H54 (cell line): Measurements from ENCODE around the gene PPIL4.
A peak's percentile ranks its signal among the peaks of the same experiment; 100 is the strongest.
"Not testable (repeated sequence)": the region's sequence is repeated elsewhere in the genome, so short reads cannot be mapped to it uniquely, and the experiment has no call there.

Experiments
- DNase-seq: peaks from one replicate; pipeline ENCODE4 v3.0.0; 2011; ENCODE audit warnings: low spot score, mixed read lengths; ENCODE audit not compliant: insufficient read length
- FAIRE-seq: peaks from 3 replicates; lab custom pipeline; 2011; peaks lifted over from hg19 to GRCh38; lab: Jason Lieb, UNC
- POLR2A ChIP-seq: IDR thresholded peaks from 2 replicates; pipeline ENCODE4 v1.6.1; 2011; ENCODE audit warnings: low read depth, mild to moderate bottlenecking, low read length

PPIL4 gene

DNA sequence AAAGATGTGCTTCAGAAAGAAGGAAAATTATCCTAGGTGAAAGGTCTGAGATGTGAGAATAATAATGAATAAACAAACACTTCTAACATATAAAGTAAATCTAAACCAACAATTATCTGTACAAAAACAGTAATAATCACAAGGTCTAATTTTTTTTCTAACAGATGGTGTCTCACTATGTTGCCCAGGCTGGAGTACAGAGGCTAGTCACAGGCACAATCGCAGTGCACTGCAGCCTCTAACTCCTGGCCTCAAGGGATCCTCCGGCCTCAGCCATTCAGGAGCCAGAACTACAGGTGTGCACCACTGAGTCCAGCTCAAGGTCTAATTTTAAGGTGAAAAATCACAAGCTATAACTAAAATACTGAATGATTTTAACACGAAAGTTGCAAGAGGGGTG lies 44.1 kb downstream of the PPIL4 start:
- no peak for DNase-seq
- FAIRE-seq, result no peak
- TF ChIP-seq POLR2A, result no peak

DNA sequence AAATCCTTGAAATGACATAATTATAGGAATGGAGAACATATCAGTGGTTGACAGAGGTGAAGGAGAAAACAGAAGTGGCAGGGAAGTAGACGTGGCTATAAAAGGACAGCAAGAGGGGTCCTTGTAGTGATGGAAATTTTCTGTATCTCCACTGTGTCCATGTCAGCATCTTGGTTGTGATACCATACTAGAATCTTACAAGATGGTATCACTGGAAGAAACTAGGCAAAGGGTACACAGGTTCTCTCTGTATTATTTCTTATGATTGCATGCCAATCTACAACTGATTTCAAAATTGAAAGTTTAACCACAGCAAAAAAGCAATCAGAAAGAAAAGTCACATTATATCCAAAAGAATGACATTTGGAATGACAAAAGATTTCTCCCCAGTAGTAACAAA lies 44.6 kb downstream of the PPIL4 start:
- FAIRE-seq (no peak), DNase-seq (no peak)
- no peak for TF ChIP-seq POLR2A

DNA sequence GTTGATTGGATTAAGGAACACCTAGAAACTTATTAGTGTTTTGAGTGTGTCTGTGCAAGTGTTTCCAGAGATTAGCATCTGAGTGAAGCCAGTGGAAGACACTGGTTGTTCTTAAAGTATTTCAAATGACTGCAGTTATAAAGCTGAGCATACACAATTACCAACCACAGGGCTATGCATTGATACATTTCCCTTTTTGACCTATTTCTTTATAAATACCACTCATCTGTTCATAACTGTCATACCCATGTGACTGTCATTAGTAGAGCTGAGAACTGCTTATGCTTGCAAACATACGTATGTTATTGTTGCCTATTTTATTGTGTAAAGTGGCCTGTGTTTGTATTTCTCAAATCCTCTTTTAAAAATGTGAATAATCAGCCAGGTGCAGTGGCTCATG lies 45.7 kb downstream of the PPIL4 start:
- no peak for TF ChIP-seq POLR2A
- FAIRE-seq (no peak), DNase-seq (no peak)

DNA sequence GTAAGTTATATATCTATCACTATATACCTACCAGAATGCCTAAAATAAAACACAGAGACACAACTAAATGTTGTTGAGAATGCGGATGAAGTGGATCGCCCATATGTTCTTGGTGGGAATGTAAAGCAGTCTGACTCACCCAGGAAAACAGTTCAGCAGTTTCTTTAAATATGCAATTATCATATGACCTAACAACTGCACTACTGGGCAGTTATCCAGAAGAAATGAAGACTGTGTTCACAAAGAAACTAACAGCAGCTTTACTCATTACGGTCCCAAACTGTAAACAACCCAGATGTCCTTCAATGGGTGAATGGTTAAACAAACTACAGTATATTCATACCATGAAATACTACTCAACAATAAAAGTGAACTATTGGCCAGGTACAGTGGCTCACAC lies 46.8 kb downstream of the PPIL4 start:
- FAIRE-seq (peak; percentile 43), DNase-seq (no peak)
- TF ChIP-seq POLR2A, result no peak

DNA sequence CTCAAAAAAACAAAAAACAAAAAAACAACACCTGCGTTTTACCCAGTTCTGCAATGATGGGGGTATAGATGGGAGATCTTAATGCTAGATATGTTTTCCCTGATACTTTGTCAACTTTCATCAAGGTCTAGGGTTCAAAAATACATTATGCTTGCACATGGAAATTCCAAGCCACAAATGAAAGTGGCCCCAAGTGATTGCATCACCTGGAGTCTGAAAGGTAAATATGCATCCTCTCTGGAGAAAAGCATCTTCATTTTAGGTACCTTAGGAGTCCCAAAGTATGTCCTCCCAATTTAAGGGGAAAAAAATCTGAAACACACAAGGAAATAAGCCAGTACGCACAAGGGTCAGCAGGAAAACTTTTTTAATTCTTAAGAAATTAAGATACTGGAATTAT lies 48.5 kb downstream of the PPIL4 start:
- FAIRE-seq (no peak), DNase-seq (no peak)
- TF ChIP-seq POLR2A, result no peak

DNA sequence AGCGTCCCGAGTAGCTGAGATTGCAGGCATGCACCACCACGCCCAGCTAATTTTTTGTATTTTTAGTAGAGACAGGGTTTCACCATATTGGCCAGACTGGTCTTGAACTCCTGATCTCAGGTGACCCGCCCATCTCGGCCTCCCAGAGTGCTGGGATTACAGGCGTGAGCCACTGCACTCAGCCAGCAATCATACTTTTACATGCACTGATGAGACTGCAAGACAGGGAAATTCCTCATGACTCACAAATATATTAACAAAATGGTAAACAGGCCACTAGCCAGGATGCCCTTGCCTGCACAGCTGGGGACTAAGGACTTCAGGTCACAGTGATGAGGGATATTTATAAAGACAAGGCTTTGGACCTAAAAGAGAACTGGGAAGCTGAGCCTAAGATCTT lies 49.2 kb downstream of the PPIL4 start:
- peak; percentile 48 for FAIRE-seq
- not testable (repeated sequence) for DNase-seq

DNA sequence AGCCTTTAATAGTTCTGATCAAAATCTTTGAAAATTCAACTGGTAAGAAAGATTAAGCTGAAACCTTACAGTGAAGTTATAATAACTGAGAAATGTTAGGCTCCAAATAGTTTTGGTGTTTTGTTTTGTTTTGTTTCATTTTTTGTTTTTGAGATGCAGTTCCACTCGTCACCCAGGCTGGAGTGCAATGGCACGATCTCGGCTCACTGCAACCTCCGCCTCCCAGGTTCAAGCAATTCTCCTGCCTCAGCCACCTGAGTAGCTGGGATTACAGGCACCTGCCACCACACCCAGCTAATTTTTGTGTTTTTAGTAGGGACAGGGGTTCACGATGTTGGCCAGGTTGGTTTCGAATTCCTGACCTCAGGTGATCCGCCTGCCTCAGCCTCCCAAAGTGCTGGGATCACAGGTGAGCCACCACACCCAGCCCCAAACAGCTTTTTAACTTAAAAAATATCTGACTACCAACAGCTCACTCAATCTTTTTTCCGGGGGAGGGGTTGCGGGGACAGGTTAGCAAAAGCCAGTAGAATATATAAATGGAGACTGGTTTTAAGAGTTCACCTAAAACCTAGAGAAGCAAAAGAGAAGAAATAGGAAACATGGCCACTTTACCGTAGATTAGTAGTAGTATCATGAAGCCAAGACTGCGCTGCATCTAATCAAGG lies 50.4 kb downstream of the PPIL4 start:
- not testable (repeated sequence) for DNase-seq, FAIRE-seq

DNA sequence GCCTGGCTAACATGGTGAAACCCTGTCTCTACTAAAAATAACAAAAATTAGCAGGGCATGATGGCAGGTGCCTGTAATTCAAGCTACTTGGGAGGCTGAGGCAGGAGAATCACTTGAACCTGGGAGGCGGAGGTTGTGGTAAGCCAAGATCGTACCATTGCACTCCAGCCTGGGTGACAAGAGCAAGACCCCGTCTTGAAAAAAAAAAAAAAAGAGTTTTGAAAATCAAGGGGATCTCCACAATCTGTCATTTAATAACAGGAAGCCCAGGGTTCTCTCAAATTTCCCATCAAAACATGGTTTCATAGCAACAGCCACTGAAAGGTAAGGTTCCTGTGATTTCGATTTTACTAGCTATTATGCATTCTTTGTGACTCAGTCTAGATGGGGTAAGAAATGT lies 51.0 kb downstream of the PPIL4 start:
- DNase-seq, FAIRE-seq: not testable (repeated sequence)

DNA sequence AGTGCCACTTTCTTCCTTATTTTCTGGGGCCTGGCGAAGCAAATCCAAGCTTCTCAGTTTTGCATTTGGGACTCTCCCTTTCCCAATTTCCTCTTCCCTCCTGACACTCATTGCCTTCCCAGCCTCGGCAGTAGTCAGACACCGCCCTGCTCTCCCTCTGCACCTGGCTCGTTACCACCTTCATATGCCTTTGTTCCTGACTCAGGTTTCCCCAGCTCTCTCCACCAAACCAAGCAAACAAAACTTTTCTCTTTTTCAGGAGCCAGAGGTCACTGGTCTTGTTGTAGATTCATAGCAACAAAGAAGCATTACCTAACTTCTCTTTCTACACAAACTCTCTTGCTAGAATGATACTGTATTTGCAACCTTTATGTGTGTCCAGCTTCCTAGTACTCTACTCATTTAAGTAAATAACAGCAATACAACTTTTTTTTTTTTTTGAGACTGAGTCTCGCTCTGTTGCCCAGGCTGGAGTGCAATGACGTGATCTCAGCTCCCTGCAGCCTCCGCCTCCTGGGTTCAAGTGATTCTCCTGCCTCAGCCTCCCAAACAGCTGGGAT lies 52.0 kb downstream of the PPIL4 start:
- DNase-seq, result no peak
- FAIRE-seq, result no peak
- no peak for TF ChIP-seq POLR2A

DNA sequence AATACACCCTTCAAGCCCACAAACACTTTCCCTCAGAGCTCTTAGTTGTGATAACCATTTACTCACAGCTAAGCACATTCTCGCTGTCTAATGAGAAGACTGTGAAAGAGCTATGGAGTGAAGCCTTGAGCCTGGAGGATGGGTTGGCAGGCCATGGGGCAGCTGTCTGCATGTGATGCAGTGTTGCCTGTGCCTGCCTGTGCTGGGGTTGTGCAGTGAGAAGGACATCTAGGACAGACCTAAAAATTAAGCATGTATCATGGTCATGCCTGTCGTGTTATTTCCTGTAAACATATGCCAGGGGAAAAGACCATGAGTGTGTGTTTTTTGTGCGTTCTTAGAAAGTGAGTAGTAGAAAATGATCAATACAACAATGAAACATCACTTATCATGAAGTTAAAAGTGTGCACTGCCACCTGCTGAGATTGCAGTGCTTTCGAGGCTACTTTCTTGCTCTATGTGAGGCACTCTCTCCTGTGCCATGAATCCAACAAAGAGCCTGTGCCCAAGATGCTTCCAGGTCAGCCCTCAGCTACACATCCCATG lies 53.0 kb downstream of the PPIL4 start:
- TF ChIP-seq POLR2A, result no peak
- DNase-seq, result no peak
- FAIRE-seq, result no peak

DNA sequence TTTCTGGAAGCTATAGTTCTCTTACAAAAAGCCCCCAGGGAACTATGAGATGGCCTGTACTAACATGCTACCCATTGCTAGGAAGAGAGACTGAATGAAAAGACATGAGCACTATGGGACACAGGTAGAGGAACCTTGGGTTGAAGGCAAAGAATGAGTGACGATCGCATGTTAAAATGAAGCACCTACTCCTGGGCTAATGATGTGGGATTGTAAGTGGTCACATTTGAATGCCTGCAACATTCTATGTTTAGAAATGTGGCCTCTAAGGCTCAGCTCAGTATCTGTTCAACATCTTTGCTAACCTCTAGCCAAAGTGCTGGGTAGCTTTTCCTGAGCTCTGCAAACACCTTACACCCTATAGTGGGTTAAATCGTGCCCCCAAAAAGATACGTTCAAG lies 55.9 kb downstream of the PPIL4 start:
- FAIRE-seq (no peak), DNase-seq (no peak)
- no peak for TF ChIP-seq POLR2A

DNA sequence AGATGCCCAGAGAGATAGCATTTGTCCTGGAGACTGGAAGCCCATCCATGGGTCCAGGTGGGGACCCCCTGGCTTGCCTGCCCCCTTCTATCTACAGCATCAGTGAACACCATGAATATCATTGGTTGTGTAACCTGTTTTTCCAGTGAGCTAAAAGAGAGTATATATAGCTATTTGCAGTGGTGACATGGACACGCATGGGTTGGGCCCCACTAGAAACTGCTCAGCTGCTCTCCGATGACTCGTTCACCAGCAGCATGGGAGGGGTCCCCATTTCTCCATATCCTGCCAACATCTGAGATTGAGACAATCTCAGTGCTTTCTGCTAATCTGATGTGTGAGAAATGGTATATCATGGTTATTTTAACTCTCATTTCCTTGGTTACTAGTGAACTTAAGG lies 57.0 kb downstream of the PPIL4 start:
- FAIRE-seq, result no peak
- no peak for TF ChIP-seq POLR2A
- DNase-seq, result no peak

DNA sequence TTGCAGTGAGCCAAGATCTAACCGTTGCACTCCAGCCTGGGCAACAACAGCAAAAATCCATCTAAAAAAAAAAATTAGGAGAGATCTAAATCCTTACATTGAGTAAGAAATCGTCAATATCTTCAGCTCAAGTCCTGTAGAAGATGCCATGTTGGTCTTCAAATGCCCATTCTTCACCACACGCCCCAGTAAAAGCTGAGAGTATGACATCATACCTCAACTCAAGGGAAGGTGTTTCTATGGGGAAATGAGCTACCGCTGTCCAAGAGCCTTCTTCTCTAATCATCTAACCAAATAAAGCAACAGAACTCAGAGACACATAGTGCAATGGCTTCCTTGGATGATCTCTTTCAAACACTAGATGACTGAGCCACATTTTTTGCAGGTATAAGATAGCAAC lies 58.5 kb downstream of the PPIL4 start:
- DNase-seq (no peak), FAIRE-seq (no peak)
- TF ChIP-seq POLR2A, result no peak

DNA sequence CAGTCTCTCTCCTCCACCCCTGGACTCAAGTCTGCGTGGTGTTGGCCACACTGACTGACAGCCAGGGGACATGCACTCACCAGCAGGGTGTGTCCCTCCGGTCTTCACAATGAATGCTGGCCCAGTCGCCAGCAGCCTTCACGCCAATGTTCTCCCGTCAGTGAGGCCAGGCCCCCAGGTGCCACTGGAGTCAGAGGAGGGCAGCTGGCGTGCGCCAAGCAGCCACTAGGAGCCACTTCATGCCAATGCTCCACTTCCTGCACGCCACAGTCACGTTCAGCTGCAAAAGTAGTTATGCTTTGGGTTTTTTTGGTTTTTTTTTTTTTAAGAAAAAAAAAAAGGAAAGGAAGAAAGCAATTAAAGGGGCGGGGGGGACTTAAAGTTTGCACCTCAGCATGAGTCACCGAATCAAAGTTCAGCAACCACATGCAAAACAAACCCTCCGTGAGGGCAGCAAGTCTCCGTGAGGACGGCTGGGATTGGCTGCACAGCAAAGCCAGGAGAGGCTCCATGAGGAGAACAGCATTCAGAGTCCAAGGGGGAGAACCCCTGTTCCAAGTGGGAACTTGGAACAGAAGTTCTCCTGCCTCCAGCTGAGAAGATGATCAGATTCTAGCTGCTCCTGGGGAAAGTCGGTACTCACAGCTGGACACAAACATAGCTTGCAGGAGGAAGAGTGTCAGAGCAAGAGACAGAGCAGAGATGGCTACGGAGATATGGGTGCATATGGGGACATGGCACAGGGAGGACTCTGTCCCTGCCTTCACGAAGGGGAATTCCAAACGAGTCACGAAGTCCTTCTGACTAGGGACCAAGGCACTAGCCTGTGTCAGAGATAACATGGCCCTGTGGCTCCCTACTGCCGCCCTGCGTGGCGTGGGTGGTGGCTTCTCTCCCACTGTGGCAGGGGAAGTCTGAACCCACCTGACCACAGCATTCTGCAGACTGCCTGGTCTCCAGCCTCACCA lies 60.8 kb downstream of the PPIL4 start, which contains the start of gene ZC3H12D:
Gene ZC3H12D (minus strand): TSS at position 282 of the 968 bp plus-strand sequence. CDS start 10,471 bp downstream, outside the sequence.
- DNase-seq (no peak), FAIRE-seq (no peak)
- TF ChIP-seq POLR2A, result no peak
